Upper lobe of left lung (tissue), 6 donors: ENCODE data around the gene SEC31B. TPM values are rescaled to one million over a fixed set of nuclear protein-coding genes. Genes with fewer than 3 reads are reported as not detected.

Experiments used
- ATAC-seq, 2 donors: fragments of 200-7000 bp; cut with Tn5 transposase; one replicate each; pipeline ENCODE4 v1.9.1; 2022; ENCODE audit warnings: mild to moderate bottlenecking in 2 of 2, moderate library complexity in 2 of 2; ENCODE audit not compliant: low FRiP score in 2 of 2
- DNase-seq, 2 donors: peaks; one replicate each; pipeline ENCODE4 v3.0.0-alpha.2; 2019 to 2020
- H3K27ac ChIP-seq, 4 donors: fragments of 200-600 bp; sonication (generic); one replicate each; pipeline ENCODE4 v1.5.1; 2016 to 2019
- H3K27me3 ChIP-seq, 4 donors: fragments of 200-600 bp; sonication (generic); one replicate each; pipeline ENCODE4 v1.5.1; 2017 to 2019
- H3K36me3 ChIP-seq, 4 donors: fragments of 200-600 bp; sonication (generic); one replicate each; pipeline ENCODE4 v1.5.1; 2016 to 2019
- H3K4me1 ChIP-seq, 4 donors: fragments of 200-600 bp; sonication (generic); one replicate each; pipeline ENCODE4 v1.5.1; 2018 to 2019
- H3K4me3 ChIP-seq, 4 donors: fragments of 200-600 bp; sonication (generic); one replicate each; pipeline ENCODE4 v1.5.1; 2017 to 2019; ENCODE audit warnings: mild to moderate bottlenecking in 2 of 4, moderate library complexity in 1 of 4
- H3K9me3 ChIP-seq, 4 donors: fragments of 200-600 bp; sonication (generic); one replicate each; pipeline ENCODE4 v1.5.1; 2018 to 2019
- CTCF ChIP-seq, 6 experiments: fragments of 450-650 bp in 4 of 6; fragments of 200-600 bp in 2 of 6; sonication (generic) in 2 of 6; IDR thresholded peaks; one replicate each; pipeline ENCODE4 v1.5.1; 2016 to 2019; ENCODE audit warnings: antibody characterized with exemption in 6 of 6
- EP300 ChIP-seq, 4 donors: sonication (generic); formaldehyde crosslinking; IDR thresholded peaks; one replicate each; pipeline ENCODE4 v1.5.1; 2017; ENCODE audit warnings: antibody characterized with exemption in 4 of 4, control low read depth in 2 of 4
- POLR2A ChIP-seq, 4 donors: fragments of 450-650 bp; IDR thresholded peaks; one replicate each; pipeline ENCODE4 v1.5.1; 2016 to 2017; ENCODE audit warnings: antibody characterized with exemption in 4 of 4, mild to moderate bottlenecking in 2 of 4
- POLR2AphosphoS5 ChIP-seq, 2 donors: sonication (generic); formaldehyde crosslinking; IDR thresholded peaks; one replicate each; pipeline ENCODE4 v1.5.1; 2017; ENCODE audit warnings: antibody characterized with exemption in 2 of 2
- WGBS, 2 donors: methylation state at CpG; one replicate each; pipeline ENCODE4 v1.1.5; 2017 to 2018; 5-methylcytosine and 5-hydroxymethylcytosine counted together
- total RNA-seq, 6 donors: library from RNA; depleted of rRNA in 4 of 6; stranded (reverse); fragments of >200 nt in 4 of 6; gene quantifications; one replicate each; pipeline versions ENCODE4 v1.1.0 to v1.2.1, GENCODE V29; 2016 to 2021
- donor health status: DM: no; HTN: no; CAD: no; lungs with moderate emphysema.
- donor health status: DM: no; HTN: yes; CAD: no; lungs with severe emphysema.

Gene SEC31B
- total RNA-seq, 6 donors from 2014 or later, result 3.6 to 43.0 (median 10.3) TPM

- no peak for TF ChIP-seq POLR2A (IDR thresholded peaks at IDR 0.05)
- no peak for TF ChIP-seq CTCF (IDR thresholded peaks at IDR 0.05)
- no peak for TF ChIP-seq POLR2AphosphoS5 (IDR thresholded peaks at IDR 0.05)
- TF ChIP-seq EP300 (IDR thresholded peaks at IDR 0.05), result no peak
These were observed 15.7 kb upstream of the SEC31B start for GRCh38 chr10:100535338-100535714.

DNA sequence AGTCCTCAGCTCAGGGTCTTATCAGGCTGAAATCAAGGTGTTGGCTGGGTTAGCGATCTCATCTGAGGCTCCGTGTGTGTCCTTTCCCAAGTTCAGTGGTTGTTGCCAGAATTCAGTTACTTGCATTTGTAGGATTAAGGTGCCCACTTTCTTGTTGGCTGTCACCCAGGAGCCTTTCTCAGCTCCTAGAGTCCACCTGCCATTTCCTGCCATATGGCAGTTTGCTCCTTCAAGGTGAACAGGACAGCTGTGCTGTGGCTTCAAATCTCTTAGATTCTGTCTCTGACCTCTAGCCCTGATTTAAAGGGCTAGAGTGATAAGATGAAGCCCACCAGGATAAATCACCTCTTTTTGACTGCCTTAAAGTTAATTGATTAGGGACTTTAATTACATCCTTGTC is 15.1 kb upstream of the SEC31B start:
- Histone ChIP-seq H3K27me3 (no peaks in the 10 kb centered on the region), H3K4me1 (peaks cover 26 to 32% (median 30%) of the 10 kb centered on the region in 4 donors), H3K27ac (no peak overlapping the region), H3K4me3 (no peak overlapping the region), H3K36me3 (peaks cover 0 to 26% (median 7%) of the 10 kb centered on the region in 4 donors), H3K9me3 (no peaks in the 10 kb centered on the region)
- ATAC-seq, result no peak
- TF ChIP-seq CTCF (IDR thresholded peaks at IDR 0.05) (no peak), POLR2AphosphoS5 (IDR thresholded peaks at IDR 0.05) (no peak), EP300 (IDR thresholded peaks at IDR 0.05) (no peak), POLR2A (IDR thresholded peaks at IDR 0.05) (no peak)
- no peak for DNase-seq
- 56 to 91% methylated on average over 2 of the region's 2 CpGs for WGBS, 2 donors

More at GRCh38 chr10:100535338-100535714, 15.7 kb upstream of the SEC31B start:
- Histone ChIP-seq H3K4me3 (peak overlapping the region in 3 of 4 donors; percentile 63 to 80 (median 71)), H3K9me3 (no peaks in the 10 kb centered on the region), H3K36me3 (peaks cover 0 to 32% (median 12%) of the 10 kb centered on the region in 4 donors), H3K4me1 (peaks cover 21 to 28% (median 26%) of the 10 kb centered on the region in 4 donors), H3K27me3 (no peaks in the 10 kb centered on the region), H3K27ac (peak overlapping the region; percentile 43 to 82 (median 64))
- DNase-seq (no peak), ATAC-seq (no peak)
- 47 to 50% methylated on average over 4 of the region's 4 CpGs for WGBS, 2 donors

DNA sequence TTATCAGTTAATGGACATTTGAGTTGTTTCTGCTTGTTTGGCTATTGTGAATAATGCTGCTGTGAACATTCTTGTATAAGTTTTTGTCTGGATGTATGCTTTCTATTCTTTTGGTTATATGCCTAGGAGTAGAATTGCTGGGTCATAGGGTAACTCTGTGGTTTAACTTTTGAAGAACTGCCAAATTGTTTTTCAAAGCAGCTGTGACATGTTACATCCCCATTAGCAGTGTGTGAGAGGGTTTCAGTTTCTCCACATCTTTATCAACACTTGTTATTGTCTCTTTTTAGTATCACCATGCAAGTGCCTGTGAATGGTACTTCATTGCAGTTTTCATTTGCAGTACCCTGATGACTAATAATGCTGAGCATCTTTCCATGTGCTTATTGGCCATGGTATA is 12.1 kb upstream of the SEC31B start:
- Histone ChIP-seq H3K27ac (no peak overlapping the region), H3K4me1 (peaks cover 31 to 36% (median 34%) of the 10 kb centered on the region in 4 donors), H3K27me3 (no peaks in the 10 kb centered on the region), H3K4me3 (no peak overlapping the region), H3K9me3 (no peaks in the 10 kb centered on the region), H3K36me3 (peaks cover under 1 to 7% (median 3%) of the 10 kb centered on the region in 4 donors)
- no peak for DNase-seq
- TF ChIP-seq EP300 (IDR thresholded peaks at IDR 0.05), result no peak
- TF ChIP-seq CTCF (IDR thresholded peaks at IDR 0.05), result no peak
- no peak for TF ChIP-seq POLR2A (IDR thresholded peaks at IDR 0.05)
- TF ChIP-seq POLR2AphosphoS5 (IDR thresholded peaks at IDR 0.05), result no peak
- no peak for ATAC-seq

DNA sequence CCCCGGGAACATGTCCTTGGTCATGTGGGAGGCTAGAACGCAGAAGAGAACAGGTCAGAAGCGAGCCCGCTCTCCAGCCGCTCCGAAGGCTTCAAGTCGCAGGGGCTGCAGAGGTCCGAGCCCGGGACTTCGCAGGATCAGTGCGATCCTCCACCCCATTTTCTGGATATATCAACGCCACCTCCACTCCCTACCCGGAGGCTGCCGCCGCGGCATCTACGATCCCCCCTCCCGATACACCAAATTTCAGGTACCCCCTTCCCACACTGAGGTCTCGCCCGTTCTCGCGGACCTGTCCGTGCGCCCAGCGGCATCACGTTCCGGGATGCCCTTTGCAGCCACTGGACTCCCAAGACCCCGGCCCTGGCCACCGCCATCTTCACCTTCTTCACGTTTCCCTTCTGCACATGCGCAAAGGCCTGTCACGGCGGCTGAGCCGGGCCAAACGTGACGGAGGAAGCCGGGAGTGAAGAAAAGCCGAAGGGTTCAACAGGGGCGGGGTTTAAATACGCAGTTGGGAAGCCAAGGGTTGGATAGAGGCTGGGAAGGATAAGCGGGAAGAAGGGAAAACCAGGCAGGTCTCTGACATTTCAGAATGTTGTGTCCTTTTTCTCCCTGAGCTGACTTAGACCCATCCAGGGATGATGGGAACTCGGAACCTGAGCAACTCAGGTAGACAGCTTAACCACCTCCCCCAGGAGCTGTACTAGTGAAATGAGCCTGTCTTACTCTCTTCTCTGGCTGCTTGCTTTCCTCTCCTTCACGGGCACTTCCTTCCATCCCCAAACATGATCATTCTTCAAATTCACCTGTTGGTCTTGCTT is 10.0 kb upstream of the SEC31B start, which contains the start of gene NDUFB8:
Gene NDUFB8 (minus strand): TSS at position 397 of the 824 bp plus-strand sequence. CDS start 20 bp downstream, at position 377.
- Histone ChIP-seq H3K9me3 (no peaks in the 10 kb centered on the region), H3K36me3 (peaks cover 17 to 27% (median 21%) of the 10 kb centered on the region in 4 donors), H3K4me3 (peak within 1 kb of the TSS; percentile 83 to 95 (median 86)), H3K27me3 (no peaks in the 10 kb centered on the region), H3K4me1 (peaks cover 17 to 21% (median 20%) of the 10 kb centered on the region in 4 donors), H3K27ac (peak within 1 kb of the TSS; percentile 57 to 89 (median 83))
- WGBS, 2 donors, result 0 to 1% methylated on average over 35 to 43 of the region's 43 CpGs
- TF ChIP-seq POLR2AphosphoS5 (IDR thresholded peaks at IDR 0.05), result peak; percentile 63 to 86
- TF ChIP-seq EP300 (IDR thresholded peaks at IDR 0.05), result no peak
- TF ChIP-seq CTCF (IDR thresholded peaks at IDR 0.05), result peak in 2 of 6 experiments; percentile 6 to 33
- peak in 3 of 4 donors; percentile 39 to 69 (median 59) for TF ChIP-seq POLR2A (IDR thresholded peaks at IDR 0.05)
- DNase-seq, result peak; percentile 89 to 95
- peak; percentile 86 to 96 for ATAC-seq
